ENCODE results near the gene RIPOR1.

- TF ChIP-seq CREB1 (CRISPR knock-in tag; IDR thresholded peaks at IDR 0.05; ENCODE audit: low read depth) (no peak), EZH2 (IDR thresholded peaks at IDR 0.05; ENCODE audit: low read depth, unreplicated experiment) (no peak), CTCF (conservative IDR thresholded peaks at IDR 0.05; ENCODE audit: low read depth in 2 of 2) (no peak), POLR2AphosphoS5 (IDR thresholded peaks at IDR 0.05; ENCODE audit: low read depth) (no peak), JUNB (IDR thresholded peaks at IDR 0.05; ENCODE audit: unreplicated experiment) (no peak), ZNF114 (CRISPR knock-in tag; IDR thresholded peaks at IDR 0.05) (no peak), NANOG (IDR thresholded peaks at IDR 0.05; ENCODE audit: borderline replicate concordance) (no peak), EZH2phosphoT487 (IDR thresholded peaks at IDR 0.05; ENCODE audit: unreplicated experiment) (no peak), STAT1 (IDR thresholded peaks at IDR 0.05; ENCODE audit: unreplicated experiment) (no peak)
- TF ChIP-seq, protein P1, sequence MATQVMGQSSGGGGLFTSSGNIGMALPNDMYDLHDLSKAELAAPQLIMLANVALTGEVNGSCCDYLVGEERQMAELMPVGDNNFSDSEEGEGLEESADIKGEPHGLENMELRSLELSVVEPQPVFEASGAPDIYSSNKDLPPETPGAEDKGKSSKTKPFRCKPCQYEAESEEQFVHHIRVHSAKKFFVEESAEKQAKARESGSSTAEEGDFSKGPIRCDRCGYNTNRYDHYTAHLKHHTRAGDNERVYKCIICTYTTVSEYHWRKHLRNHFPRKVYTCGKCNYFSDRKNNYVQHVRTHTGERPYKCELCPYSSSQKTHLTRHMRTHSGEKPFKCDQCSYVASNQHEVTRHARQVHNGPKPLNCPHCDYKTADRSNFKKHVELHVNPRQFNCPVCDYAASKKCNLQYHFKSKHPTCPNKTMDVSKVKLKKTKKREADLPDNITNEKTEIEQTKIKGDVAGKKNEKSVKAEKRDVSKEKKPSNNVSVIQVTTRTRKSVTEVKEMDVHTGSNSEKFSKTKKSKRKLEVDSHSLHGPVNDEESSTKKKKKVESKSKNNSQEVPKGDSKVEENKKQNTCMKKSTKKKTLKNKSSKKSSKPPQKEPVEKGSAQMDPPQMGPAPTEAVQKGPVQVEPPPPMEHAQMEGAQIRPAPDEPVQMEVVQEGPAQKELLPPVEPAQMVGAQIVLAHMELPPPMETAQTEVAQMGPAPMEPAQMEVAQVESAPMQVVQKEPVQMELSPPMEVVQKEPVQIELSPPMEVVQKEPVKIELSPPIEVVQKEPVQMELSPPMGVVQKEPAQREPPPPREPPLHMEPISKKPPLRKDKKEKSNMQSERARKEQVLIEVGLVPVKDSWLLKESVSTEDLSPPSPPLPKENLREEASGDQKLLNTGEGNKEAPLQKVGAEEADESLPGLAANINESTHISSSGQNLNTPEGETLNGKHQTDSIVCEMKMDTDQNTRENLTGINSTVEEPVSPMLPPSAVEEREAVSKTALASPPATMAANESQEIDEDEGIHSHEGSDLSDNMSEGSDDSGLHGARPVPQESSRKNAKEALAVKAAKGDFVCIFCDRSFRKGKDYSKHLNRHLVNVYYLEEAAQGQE (IDR thresholded peaks at IDR 0.05; ENCODE audit: unreplicated experiment): no peak
- TF ChIP-seq, protein P2, sequence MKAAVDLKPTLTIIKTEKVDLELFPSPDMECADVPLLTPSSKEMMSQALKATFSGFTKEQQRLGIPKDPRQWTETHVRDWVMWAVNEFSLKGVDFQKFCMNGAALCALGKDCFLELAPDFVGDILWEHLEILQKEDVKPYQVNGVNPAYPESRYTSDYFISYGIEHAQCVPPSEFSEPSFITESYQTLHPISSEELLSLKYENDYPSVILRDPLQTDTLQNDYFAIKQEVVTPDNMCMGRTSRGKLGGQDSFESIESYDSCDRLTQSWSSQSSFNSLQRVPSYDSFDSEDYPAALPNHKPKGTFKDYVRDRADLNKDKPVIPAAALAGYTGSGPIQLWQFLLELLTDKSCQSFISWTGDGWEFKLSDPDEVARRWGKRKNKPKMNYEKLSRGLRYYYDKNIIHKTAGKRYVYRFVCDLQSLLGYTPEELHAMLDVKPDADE (IDR thresholded peaks at IDR 0.05): no peak
- TF ChIP-seq, protein P3, sequence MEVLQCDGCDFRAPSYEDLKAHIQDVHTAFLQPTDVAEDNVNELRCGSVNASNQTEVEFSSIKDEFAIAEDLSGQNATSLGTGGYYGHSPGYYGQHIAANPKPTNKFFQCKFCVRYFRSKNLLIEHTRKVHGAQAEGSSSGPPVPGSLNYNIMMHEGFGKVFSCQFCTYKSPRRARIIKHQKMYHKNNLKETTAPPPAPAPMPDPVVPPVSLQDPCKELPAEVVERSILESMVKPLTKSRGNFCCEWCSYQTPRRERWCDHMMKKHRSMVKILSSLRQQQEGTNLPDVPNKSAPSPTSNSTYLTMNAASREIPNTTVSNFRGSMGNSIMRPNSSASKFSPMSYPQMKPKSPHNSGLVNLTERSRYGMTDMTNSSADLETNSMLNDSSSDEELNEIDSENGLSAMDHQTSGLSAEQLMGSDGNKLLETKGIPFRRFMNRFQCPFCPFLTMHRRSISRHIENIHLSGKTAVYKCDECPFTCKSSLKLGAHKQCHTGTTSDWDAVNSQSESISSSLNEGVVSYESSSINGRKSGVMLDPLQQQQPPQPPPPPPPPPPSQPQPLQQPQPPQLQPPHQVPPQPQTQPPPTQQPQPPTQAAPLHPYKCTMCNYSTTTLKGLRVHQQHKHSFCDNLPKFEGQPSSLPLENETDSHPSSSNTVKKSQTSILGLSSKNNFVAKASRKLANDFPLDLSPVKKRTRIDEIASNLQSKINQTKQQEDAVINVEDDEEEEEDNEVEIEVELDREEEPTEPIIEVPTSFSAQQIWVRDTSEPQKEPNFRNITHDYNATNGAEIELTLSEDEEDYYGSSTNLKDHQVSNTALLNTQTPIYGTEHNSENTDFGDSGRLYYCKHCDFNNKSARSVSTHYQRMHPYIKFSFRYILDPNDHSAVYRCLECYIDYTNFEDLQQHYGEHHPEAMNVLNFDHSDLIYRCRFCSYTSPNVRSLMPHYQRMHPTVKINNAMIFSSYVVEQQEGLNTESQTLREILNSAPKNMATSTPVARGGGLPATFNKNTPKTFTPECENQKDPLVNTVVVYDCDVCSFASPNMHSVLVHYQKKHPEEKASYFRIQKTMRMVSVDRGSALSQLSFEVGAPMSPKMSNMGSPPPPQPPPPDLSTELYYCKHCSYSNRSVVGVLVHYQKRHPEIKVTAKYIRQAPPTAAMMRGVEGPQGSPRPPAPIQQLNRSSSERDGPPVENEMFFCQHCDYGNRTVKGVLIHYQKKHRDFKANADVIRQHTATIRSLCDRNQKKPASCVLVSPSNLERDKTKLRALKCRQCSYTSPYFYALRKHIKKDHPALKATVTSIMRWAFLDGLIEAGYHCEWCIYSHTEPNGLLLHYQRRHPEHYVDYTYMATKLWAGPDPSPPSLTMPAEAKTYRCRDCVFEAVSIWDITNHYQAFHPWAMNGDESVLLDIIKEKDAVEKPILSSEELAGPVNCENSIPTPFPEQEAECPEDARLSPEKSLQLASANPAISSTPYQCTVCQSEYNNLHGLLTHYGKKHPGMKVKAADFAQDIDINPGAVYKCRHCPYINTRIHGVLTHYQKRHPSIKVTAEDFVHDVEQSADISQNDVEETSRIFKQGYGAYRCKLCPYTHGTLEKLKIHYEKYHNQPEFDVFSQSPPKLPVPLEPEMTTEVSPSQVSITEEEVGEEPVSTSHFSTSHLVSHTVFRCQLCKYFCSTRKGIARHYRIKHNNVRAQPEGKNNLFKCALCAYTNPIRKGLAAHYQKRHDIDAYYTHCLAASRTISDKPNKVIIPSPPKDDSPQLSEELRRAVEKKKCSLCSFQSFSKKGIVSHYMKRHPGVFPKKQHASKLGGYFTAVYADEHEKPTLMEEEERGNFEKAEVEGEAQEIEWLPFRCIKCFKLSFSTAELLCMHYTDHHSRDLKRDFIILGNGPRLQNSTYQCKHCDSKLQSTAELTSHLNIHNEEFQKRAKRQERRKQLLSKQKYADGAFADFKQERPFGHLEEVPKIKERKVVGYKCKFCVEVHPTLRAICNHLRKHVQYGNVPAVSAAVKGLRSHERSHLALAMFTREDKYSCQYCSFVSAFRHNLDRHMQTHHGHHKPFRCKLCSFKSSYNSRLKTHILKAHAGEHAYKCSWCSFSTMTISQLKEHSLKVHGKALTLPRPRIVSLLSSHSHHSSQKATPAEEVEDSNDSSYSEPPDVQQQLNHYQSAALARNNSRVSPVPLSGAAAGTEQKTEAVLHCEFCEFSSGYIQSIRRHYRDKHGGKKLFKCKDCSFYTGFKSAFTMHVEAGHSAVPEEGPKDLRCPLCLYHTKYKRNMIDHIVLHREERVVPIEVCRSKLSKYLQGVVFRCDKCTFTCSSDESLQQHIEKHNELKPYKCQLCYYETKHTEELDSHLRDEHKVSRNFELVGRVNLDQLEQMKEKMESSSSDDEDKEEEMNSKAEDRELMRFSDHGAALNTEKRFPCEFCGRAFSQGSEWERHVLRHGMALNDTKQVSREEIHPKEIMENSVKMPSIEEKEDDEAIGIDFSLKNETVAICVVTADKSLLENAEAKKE (CRISPR knock-in tag; IDR thresholded peaks at IDR 0.05): no peak
These were observed 10.8 kb upstream of the RIPOR1 start for GRCh38 chr16:67517661-67518423.

All from GM23338 (cell line).